ENCODE measurements around the gene OS9. TPM values are rescaled to one million over a fixed set of nuclear protein-coding genes. Genes with fewer than 3 reads are reported as not detected.

OS9 gene
- total RNA-seq, 4 donors from 2014 or later: 262 to 393 (median 286) TPM

GRCh38 chr12:57762463-57762862 lies 68.5 kb downstream of the OS9 start:
- no peaks in the 10 kb centered on the region for H3K27me3 ChIP-seq
- WGBS, 2 donors: 91 to 97% methylated on average over 2 of the region's 2 CpGs

GRCh38 chr12:57763881-57764661 lies 70.1 kb downstream of the OS9 start:
- Histone ChIP-seq H3K36me3 (peaks cover 0 to 1% of the 10 kb centered on the region in 2 donors), H3K27ac (no peak overlapping the region), H3K4me3 (replicated peaks in 1 of 3) (no peak overlapping the region), H3K27me3 (no peaks in the 10 kb centered on the region), H3K4me1 (peaks cover 28 to 42% of the 10 kb centered on the region in 2 donors), H3K9me3 (no peaks in the 10 kb centered on the region)
- no peak for DNase-seq
- 76 to 81% methylated on average over 6 of the region's 6 CpGs for WGBS, 2 donors
- no peak for TF ChIP-seq POLR2A (IDR thresholded peaks at IDR 0.05)
- no peak for TF ChIP-seq CTCF (IDR thresholded peaks at IDR 0.05)
- intact Hi-C loops (cut with DNase I): no loop called here

More at GRCh38 chr12:57762463-57762862, 68.5 kb downstream of the OS9 start:
- DNase-seq: no peak
- Histone ChIP-seq H3K36me3 (peaks cover 9 to 10% of the 10 kb centered on the region in 2 donors), H3K4me1 (peaks cover 28 to 30% of the 10 kb centered on the region in 2 donors), H3K27ac (no peak overlapping the region), H3K4me3 (replicated peaks in 1 of 3) (no peak overlapping the region), H3K9me3 (no peaks in the 10 kb centered on the region)
- TF ChIP-seq POLR2A (IDR thresholded peaks at IDR 0.05): no peak
- TF ChIP-seq CTCF (IDR thresholded peaks at IDR 0.05): no peak
- intact Hi-C loops (cut with DNase I): no loop called here

GRCh38 chr12:57764662-57765002 lies 70.7 kb downstream of the OS9 start:
- intact Hi-C loops (cut with DNase I): no loop called here
- peak overlapping the region in 2 of 3 donors; percentile 23 to 37 for H3K4me3 ChIP-seq (replicated peaks in 1 of 3)
- DNase-seq: peak; percentile 77 to 79
- H3K4me1 ChIP-seq: peaks cover 28 to 42% of the 10 kb centered on the region in 2 donors
- no peaks in the 10 kb centered on the region for H3K36me3 ChIP-seq
- peak overlapping the region in 1 of 3 donors; percentile 27 for H3K27ac ChIP-seq
- 14 to 45% methylated on average over 6 to 17 of the region's 17 CpGs for WGBS, 2 donors
- H3K27me3 ChIP-seq: no peaks in the 10 kb centered on the region
- no peak for TF ChIP-seq POLR2A (IDR thresholded peaks at IDR 0.05)
- no peak for TF ChIP-seq CTCF (IDR thresholded peaks at IDR 0.05)
- H3K9me3 ChIP-seq: no peaks in the 10 kb centered on the region

- Histone ChIP-seq H3K4me3 (replicated peaks in 1 of 3) (peak overlapping the region in 2 of 3 donors; percentile 23 to 37), H3K9me3 (no peaks in the 10 kb centered on the region), H3K4me1 (peaks cover 28 to 42% of the 10 kb centered on the region in 2 donors), H3K36me3 (no peaks in the 10 kb centered on the region), H3K27ac (peak overlapping the region in 1 of 3 donors; percentile 27), H3K27me3 (no peaks in the 10 kb centered on the region)
- peak; percentile 53 to 60 for DNase-seq
- WGBS, 2 donors: 2 to 4% methylated on average over 26 to 39 of the region's 60 CpGs
- TF ChIP-seq POLR2A (IDR thresholded peaks at IDR 0.05) (no peak), CTCF (IDR thresholded peaks at IDR 0.05) (peak in 2 of 6 experiments; percentile 24 to 26)
- intact Hi-C loops (cut with DNase I): no loop called here
Measured at GRCh38 chr12:57765003-57765697, 71.2 kb downstream of the OS9 start.
